SU-DHL-6 (cell line): ENCODE results near the gene MFNG.

Experiments
- EZH2phosphoT487 ChIP-seq: fragments of 200-600 bp; sonication (generic), shearing (Covaris generic); conservative IDR thresholded peaks from 2 replicates; pipeline ENCODE4 v1.6.1; 2018; ENCODE audit warnings: mild to moderate bottlenecking, antibody characterized with exemption, low read length, moderate library complexity, mixed read lengths
- TF ChIP-seq, protein P1 (sequence below): fragments of 200-600 bp; sonication (generic); IDR thresholded peaks from one replicate; pipeline ENCODE4 v1.5.1; 2017; ENCODE audit warnings: antibody characterized with exemption, mild to moderate bottlenecking, low read length, moderate library complexity; ENCODE audit not compliant: insufficient read depth, poor library complexity, severe bottlenecking

DNA sequence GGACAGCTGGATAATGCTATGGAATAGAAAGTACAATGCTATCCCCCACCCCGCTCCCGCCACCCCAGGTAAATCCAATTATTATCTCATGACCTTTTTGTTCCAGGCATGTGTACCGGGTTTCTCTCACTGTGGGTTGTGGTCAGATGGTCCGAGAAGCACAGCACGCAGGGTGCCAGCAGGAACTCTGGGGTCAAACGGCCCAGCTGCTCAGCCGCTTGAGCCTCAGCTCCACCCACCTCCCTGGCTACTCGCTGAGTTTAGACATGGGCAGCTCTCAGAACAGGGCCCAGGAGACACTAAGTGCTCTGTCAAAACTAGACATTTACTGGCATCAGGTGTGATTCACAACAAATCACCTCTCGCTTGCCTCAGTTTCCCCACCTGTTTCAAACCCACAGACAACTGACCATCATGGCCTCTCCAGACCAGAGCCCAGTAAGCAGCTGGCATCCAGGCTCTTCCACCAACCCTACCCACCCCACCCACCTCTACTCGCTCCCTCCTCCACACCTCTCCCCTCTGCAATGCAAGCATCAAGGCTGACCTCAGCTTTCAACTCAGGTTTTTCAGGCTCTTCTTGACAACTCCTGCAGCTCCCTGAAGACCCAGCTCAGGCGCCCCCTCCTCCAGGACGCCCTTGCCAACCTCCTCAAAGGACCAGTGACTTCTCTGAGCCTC is 13.0 kb upstream of the MFNG start:
- TF ChIP-seq, protein P1, sequence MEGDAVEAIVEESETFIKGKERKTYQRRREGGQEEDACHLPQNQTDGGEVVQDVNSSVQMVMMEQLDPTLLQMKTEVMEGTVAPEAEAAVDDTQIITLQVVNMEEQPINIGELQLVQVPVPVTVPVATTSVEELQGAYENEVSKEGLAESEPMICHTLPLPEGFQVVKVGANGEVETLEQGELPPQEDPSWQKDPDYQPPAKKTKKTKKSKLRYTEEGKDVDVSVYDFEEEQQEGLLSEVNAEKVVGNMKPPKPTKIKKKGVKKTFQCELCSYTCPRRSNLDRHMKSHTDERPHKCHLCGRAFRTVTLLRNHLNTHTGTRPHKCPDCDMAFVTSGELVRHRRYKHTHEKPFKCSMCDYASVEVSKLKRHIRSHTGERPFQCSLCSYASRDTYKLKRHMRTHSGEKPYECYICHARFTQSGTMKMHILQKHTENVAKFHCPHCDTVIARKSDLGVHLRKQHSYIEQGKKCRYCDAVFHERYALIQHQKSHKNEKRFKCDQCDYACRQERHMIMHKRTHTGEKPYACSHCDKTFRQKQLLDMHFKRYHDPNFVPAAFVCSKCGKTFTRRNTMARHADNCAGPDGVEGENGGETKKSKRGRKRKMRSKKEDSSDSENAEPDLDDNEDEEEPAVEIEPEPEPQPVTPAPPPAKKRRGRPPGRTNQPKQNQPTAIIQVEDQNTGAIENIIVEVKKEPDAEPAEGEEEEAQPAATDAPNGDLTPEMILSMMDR = no peak
- no peak for TF ChIP-seq EZH2phosphoT487
